ENCODE measurements around the gene CDH15. TPM values are rescaled to one million over a fixed set of nuclear protein-coding genes. Genes with fewer than 3 reads are reported as not detected.

CDH15 gene
- total RNA-seq, 1 donor from 2014 or later: 0.18 TPM

DNA sequence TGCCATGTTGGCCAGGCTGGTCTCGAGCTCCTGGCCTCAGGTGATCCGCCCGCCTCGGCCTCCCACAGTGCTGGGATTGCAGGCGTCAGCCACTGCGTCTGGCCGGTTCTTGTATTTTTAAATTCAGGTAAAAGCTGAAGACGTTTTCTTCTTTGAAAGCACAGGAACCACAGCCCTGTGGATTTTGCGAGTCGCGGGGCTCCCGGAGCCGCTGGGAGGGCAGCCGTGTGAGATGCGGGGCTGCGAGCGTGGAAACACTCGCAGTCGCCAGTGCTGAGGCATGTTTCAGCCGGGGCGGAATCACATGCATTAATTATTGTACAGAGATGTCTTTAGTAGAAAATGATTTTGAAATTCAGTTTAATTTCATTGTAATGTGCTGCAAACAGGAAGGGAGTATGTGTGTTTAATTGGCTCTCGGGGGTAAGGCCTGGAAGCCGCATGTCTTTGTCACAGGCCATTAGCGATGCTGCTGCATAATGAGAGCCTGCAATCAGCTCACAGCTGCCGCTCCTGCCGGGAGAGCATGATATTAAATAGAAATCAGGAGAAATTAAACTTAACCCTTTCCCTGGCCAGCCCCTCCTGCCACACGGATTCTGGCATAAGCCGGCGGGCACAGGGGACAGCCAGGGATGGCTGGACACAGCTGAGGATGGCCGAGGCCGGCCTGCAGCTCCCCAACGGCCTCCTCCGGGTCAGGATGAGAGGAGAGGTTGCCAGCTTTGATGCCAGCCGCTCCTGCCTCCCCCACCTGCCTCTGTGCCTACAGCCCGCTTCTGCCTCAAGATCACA lies 35.4 kb upstream of the CDH15 start:
- Mint-ChIP-seq H3K4me1 (ENCODE audit: low read depth, unreplicated experiment) (no peaks in the 10 kb centered on the region), H3K4me3 (ENCODE audit: unreplicated experiment) (no peak overlapping the region), H3K27me3 (ENCODE audit: low read depth, unreplicated experiment) (no peaks in the 10 kb centered on the region), H3K9me3 (ENCODE audit: unreplicated experiment) (no peaks in the 10 kb centered on the region), H3K36me3 (ENCODE audit: low read depth, unreplicated experiment) (peaks cover 18% of the 10 kb centered on the region), H3K27ac (ENCODE audit: unreplicated experiment) (no peak overlapping the region)
- FAIRE-seq: no peak
- Histone ChIP-seq H4K20me1 (ENCODE audit: insufficient read depth, low read length) (no peaks in the 10 kb centered on the region), H3K4me2 (ENCODE audit: low read length) (no peak overlapping the region), H3K9me3 (ENCODE audit: insufficient read depth, low read depth, low read length) (no peaks in the 10 kb centered on the region), H3K4me1 (ENCODE audit: insufficient read depth, low read length) (no peaks in the 10 kb centered on the region), H3K36me3 (ENCODE audit: insufficient read depth, low read length) (no peaks in the 10 kb centered on the region), H3K79me2 (ENCODE audit: insufficient read depth, low read length) (no peaks in the 10 kb centered on the region), H3K27ac (ENCODE audit: low read depth, low read length) (no peak overlapping the region), H2AFZ (ENCODE audit: low read depth, low read length) (no peak overlapping the region), H3K4me3 (ENCODE audit: insufficient read depth, low read depth, low read length) (no peak overlapping the region), H3K9ac (ENCODE audit: low read length) (no peak overlapping the region), H3K27me3 (ENCODE audit: insufficient read depth, low read length) (no peaks in the 10 kb centered on the region)
- DNase-seq (ENCODE audit: low read depth): no peak
- TF ChIP-seq, protein P1, sequence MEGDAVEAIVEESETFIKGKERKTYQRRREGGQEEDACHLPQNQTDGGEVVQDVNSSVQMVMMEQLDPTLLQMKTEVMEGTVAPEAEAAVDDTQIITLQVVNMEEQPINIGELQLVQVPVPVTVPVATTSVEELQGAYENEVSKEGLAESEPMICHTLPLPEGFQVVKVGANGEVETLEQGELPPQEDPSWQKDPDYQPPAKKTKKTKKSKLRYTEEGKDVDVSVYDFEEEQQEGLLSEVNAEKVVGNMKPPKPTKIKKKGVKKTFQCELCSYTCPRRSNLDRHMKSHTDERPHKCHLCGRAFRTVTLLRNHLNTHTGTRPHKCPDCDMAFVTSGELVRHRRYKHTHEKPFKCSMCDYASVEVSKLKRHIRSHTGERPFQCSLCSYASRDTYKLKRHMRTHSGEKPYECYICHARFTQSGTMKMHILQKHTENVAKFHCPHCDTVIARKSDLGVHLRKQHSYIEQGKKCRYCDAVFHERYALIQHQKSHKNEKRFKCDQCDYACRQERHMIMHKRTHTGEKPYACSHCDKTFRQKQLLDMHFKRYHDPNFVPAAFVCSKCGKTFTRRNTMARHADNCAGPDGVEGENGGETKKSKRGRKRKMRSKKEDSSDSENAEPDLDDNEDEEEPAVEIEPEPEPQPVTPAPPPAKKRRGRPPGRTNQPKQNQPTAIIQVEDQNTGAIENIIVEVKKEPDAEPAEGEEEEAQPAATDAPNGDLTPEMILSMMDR (IDR thresholded peaks at IDR 0.05; ENCODE audit: insufficient read depth, low read depth, low read length): no peak

- Histone ChIP-seq H2AFZ (ENCODE audit: low read depth, low read length) (no peak overlapping the region), H3K4me3 (ENCODE audit: insufficient read depth, low read depth, low read length) (no peak overlapping the region), H3K27ac (ENCODE audit: low read depth, low read length) (no peak overlapping the region), H3K4me2 (ENCODE audit: low read length) (no peak overlapping the region), H3K4me1 (ENCODE audit: insufficient read depth, low read length) (no peaks in the 10 kb centered on the region), H3K9me3 (ENCODE audit: insufficient read depth, low read depth, low read length) (no peaks in the 10 kb centered on the region), H3K36me3 (ENCODE audit: insufficient read depth, low read length) (no peaks in the 10 kb centered on the region), H4K20me1 (ENCODE audit: insufficient read depth, low read length) (no peaks in the 10 kb centered on the region), H3K27me3 (ENCODE audit: insufficient read depth, low read length) (no peaks in the 10 kb centered on the region), H3K9ac (ENCODE audit: low read length) (no peak overlapping the region), H3K79me2 (ENCODE audit: insufficient read depth, low read length) (no peaks in the 10 kb centered on the region)
- H3K27ac Mint-ChIP-seq (ENCODE audit: unreplicated experiment): no peak overlapping the region
- no peaks in the 10 kb centered on the region for H3K27me3 Mint-ChIP-seq (ENCODE audit: low read depth, unreplicated experiment)
- no peak for TF ChIP-seq EZH2 (IDR thresholded peaks at IDR 0.05; ENCODE audit: insufficient read depth, low read length)
- TF ChIP-seq, protein P1 (IDR thresholded peaks at IDR 0.05; ENCODE audit: insufficient read depth, low read depth, low read length): no peak
- H3K4me1 Mint-ChIP-seq (ENCODE audit: low read depth, unreplicated experiment): no peaks in the 10 kb centered on the region
- no peaks in the 10 kb centered on the region for H3K9me3 Mint-ChIP-seq (ENCODE audit: unreplicated experiment)
- FAIRE-seq (no peak), DNase-seq (ENCODE audit: low read depth) (no peak)
- peaks cover 14% of the 10 kb centered on the region for H3K36me3 Mint-ChIP-seq (ENCODE audit: low read depth, unreplicated experiment)
- H3K4me3 Mint-ChIP-seq (ENCODE audit: unreplicated experiment): no peak overlapping the region
These were observed 34.6 kb upstream of the CDH15 start for GRCh38 chr16:89136931-89137330.

Data from astrocyte (in vitro differentiated cells and primary cell).